BJ (cell line): ENCODE results near the gene PEPD. TPM values are rescaled to one million over a fixed set of nuclear protein-coding genes. Genes with fewer than 3 reads are reported as not detected.

Experiments used
- CTCF ChIA-PET: fragments of 350-600 bp; formaldehyde crosslinking; extraction: SDS; loops from one replicate; lab custom pipeline; 2021; ENCODE audit warnings: antibody characterized with exemption, inconsistent platforms; lab: Yijun Ruan, JAX
- POLR2A ChIA-PET: fragments of 300-600 bp; sonication (Branson Sonifier 250); formaldehyde crosslinking; extraction: SDS; loops from one replicate; lab custom pipeline; 2021; ENCODE audit warnings: antibody characterized with exemption; lab: Charles Lee
- DNase-seq: peaks from one replicate; pipeline ENCODE4 v3.0.0-alpha.2; 2011; ENCODE audit warnings: low read depth
- H3K27me3 ChIP-seq: 2 replicates; pipeline ENCODE4 v1.6.0; 2011; ENCODE audit warnings: low read length; ENCODE audit not compliant: control insufficient read depth, insufficient read depth
- H3K36me3 ChIP-seq: 2 replicates; pipeline ENCODE4 v1.5.1; 2011; ENCODE audit warnings: low read length; ENCODE audit not compliant: control insufficient read depth, insufficient read depth
- H3K4me3 ChIP-seq: 2 replicates; pipeline ENCODE4 v1.5.1; 2011; ENCODE audit warnings: low read depth, mild to moderate bottlenecking, control low read depth, low read length
- polyA plus RNA-seq: library from polyadenylated mRNA; depleted of rRNA; stranded (reverse); fragments of >200 nt; gene quantifications from 2 replicates; pipeline ENCODE4 v1.2.3, GENCODE V29; 2011
- TF ChIP-seq, protein P1 (sequence below): IDR thresholded peaks from 2 replicates; pipeline ENCODE4 v1.5.1; 2011; ENCODE audit warnings: low read depth, mild to moderate bottlenecking, control low read depth, inconsistent platforms, low read length, moderate library complexity; ENCODE audit not compliant: insufficient read depth

Gene PEPD
- polyA plus RNA-seq, 1 experiment: 97.6 TPM

DNA sequence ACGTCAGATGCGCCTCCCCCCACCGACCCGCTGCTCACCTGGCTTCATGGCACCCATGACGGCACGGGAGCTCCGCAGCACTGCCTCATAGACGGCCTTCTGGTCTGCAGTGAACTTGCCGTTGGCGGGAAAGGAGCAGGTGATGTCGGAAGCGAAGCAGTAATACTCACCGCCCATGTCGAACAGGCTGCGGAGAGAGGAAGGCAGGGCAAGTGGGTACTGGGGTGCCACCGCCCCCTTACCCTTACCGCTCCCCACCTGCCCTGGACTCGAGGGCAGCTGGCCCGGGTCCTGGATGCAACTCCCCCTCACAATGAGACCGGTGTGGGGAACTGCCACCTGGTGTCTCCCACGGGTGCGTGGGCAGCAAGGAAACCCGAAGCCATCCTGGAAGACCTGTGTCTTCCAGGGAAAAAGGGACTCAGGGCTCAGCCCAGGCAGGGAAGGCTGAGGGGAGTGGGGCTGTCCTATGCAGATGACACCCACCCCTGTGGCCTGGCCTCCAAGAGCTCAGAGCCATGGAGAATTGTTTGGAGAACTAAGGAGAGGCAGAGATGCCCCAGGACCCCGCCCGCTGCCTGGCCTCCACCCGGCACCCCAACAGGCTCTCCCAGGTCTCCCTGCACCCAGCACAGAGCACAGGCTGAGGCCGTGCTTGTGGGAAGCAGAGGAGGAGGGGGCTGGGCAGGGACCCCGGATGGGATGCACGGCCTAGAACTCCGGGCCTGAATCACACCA lies 119.7 kb downstream of the PEPD start:
- ChIA-PET POLR2A (no interaction called here), CTCF (interaction anchor here (0.6 to 19.0 kb wide), 3 partner anchors 31 to 161 kb away, joined by 3 to 405 read pairs (median 4); partner anchors contain the start of gene CEBPA)
- no peak for DNase-seq
- H3K4me3 ChIP-seq: no peak overlapping the region
- H3K27me3 ChIP-seq: no peaks in the 10 kb centered on the region
- no peaks in the 10 kb centered on the region for H3K36me3 ChIP-seq
- TF ChIP-seq, protein P1, sequence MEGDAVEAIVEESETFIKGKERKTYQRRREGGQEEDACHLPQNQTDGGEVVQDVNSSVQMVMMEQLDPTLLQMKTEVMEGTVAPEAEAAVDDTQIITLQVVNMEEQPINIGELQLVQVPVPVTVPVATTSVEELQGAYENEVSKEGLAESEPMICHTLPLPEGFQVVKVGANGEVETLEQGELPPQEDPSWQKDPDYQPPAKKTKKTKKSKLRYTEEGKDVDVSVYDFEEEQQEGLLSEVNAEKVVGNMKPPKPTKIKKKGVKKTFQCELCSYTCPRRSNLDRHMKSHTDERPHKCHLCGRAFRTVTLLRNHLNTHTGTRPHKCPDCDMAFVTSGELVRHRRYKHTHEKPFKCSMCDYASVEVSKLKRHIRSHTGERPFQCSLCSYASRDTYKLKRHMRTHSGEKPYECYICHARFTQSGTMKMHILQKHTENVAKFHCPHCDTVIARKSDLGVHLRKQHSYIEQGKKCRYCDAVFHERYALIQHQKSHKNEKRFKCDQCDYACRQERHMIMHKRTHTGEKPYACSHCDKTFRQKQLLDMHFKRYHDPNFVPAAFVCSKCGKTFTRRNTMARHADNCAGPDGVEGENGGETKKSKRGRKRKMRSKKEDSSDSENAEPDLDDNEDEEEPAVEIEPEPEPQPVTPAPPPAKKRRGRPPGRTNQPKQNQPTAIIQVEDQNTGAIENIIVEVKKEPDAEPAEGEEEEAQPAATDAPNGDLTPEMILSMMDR: no peak

DNA sequence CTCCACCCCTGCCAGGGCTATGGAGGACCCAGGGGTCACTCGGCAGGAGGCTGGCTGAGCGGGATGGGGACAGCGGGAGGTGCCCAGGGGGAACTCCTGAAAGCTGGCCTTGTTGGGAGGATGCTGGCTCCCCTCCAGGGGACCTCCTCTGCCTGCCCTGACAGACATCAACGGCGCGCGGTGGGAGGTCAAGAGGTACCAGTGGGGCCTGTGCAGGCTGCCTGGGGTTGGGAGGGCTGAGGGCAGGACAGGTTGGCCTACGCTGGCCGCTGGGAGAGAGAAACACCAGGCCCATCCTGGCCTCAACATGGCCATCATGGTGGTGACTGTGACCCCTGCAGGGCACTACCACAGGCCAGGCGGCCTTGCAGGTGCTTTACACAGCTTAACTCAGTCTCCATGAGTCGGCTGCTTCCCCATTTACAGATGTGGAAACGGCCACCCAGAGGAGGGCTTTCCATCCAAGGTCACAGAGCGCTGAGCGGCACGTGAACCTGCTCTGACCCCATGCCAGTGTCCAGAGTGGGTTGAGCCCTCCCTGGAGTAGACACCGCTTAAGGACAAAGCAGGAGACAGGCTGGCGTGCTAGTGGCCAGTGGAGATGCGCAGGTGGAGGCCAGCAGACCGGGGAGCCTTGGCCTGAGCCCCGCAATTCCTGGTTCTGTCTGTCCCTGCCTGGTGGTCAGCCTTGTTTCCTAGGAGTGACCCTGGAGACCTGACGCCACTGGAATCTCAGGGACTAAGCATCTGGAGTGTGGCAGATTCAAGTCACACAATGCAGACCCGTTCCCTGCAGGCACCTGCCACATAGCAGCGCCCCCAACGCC lies 120.5 kb downstream of the PEPD start:
- TF ChIP-seq, protein P1: no peak
- no peak overlapping the region for H3K4me3 ChIP-seq
- DNase-seq: no peak
- CTCF ChIA-PET: interaction anchor here (0.6 to 19.0 kb wide), 3 partner anchors 30 to 160 kb away, joined by 3 to 405 read pairs (median 4); partner anchors contain the start of gene CEBPA
- POLR2A ChIA-PET: no interaction called here
- no peaks in the 10 kb centered on the region for H3K36me3 ChIP-seq
- H3K27me3 ChIP-seq: no peaks in the 10 kb centered on the region

DNA sequence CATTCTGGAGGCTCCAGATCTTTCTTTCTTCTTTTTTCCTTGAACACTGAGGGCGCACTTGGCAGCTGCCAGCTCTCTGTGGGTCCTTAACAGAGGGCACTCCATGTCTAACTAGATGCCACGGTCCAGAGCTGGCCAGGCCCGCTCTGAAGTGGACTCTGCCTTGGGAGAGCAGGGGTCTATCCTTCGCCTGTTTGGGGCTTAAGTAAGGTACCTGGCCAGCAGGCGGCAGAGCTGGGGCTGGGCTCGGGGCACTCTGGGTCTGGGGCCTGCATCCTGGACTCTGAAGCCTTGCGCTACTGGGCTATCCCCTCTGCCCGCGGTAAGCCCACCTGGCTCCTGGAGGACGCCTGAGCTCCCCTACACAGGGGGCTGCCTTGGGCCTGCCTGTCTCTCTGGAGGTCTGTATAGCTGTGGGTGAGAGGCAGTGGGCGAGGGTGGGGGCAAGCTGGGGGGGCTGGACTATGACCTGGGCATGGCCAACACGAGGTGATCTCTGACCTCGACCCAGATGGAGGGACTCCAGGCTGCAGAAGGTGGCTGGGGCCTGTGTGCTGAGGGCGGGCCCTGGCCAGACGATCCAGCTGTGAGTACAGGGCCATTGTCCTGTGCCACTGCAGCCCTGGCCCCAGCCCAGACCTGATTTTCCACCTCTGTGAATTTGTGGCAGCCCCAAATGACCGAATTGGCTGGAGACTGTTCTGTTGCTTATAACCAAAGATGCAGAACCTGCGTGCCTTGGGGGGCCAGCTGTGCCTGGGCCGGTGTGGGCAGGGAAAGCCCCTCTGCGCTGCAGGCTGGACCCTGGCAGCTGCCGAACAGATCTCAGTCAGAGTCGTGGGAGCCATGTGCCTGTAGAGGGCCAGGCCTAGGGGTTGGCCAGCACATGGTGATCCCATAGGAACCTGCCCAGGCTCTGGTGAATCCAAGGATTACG lies 121.6 kb downstream of the PEPD start:
- H3K36me3 ChIP-seq: no peaks in the 10 kb centered on the region
- TF ChIP-seq, protein P1: no peak
- no peaks in the 10 kb centered on the region for H3K27me3 ChIP-seq
- DNase-seq: no peak
- H3K4me3 ChIP-seq: no peak overlapping the region
- ChIA-PET CTCF (interaction anchor here (0.8 to 19.0 kb wide), 2 partner anchors 16 to 159 kb away, joined by 3 to 405 read pairs; no protein-coding TSS in a partner anchor), POLR2A (no interaction called here)

DNA sequence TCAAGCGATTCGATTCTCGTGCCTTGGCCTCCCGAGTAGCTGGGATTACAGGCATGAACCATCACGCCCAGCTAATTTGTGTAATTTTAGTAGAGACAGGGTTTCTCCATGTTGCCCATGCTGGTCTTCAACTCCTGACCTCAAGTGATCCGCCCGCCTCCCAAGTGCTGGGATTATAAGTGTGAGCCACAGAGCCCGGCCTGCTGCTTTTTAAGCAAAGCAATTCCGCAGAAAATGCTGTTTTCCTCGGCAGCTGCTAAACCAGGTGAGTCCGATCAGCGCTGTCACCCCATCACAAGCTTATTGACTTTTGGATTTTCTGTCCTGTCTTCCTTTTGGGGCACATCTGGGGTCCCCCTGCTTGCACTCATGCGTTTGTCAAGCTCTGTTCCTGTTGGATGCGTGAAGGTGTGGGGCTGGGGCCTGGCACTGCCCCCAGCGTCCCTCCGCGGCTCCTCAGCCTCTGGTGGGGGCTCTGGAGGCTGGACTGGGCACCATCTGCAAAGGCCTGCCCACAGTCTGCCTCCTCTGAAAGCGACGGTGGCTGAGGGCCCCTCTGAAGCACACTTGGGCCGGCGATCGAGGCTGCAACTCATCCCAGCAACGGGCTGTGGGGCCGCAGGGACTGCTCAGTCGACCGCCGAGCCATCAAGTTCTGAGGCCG lies 122.4 kb downstream of the PEPD start:
- DNase-seq: no peak
- POLR2A ChIA-PET: no interaction called here
- TF ChIP-seq, protein P1: no peak

More for the DNA sequence above, 122.4 kb downstream of the PEPD start:
- H3K36me3 ChIP-seq: no peaks in the 10 kb centered on the region
- H3K4me3 ChIP-seq: no peak overlapping the region
- CTCF ChIA-PET: interaction anchor here (0.8 to 19.0 kb wide), 4 partner anchors 17 to 158 kb away, joined by 3 to 405 read pairs (median 4); no protein-coding TSS in a partner anchor
- no peaks in the 10 kb centered on the region for H3K27me3 ChIP-seq
